Erythroblast (primary cell): ENCODE data around the gene OTOS.

ENCODE experiments used
- GATA1 ChIP-seq: IDR thresholded peaks from 2 replicates; pipeline ENCODE4 v1.6.1; 2011; ENCODE audit warnings: low read depth, mild to moderate bottlenecking, control low read depth, low read length, moderate library complexity
- POLR2A ChIP-seq: IDR thresholded peaks from 2 replicates; pipeline ENCODE4 v1.6.1; 2011; ENCODE audit warnings: mild to moderate bottlenecking, low read length

- no peak for TF ChIP-seq POLR2A
- TF ChIP-seq GATA1: no peak
Measured at GRCh38 chr2:240174496-240174895, 34.0 kb upstream of the OTOS start.
